Measurements from ENCODE around the gene TMEM229B.

The TMEM229B gene

GRCh38 chr14:67441256-67441655 lies 47.3 kb downstream of the TMEM229B start:
- no peak for DNase-seq (ENCODE audit: low read depth)
- H3K4me3 ChIP-seq (ENCODE audit: low read depth, low read length), result no peak overlapping the region
- no peak for TF ChIP-seq CTCF (IDR thresholded peaks at IDR 0.05; ENCODE audit: insufficient read depth, low read depth, low read length, missing control alignments)

- no peak for TF ChIP-seq CTCF (IDR thresholded peaks at IDR 0.05; ENCODE audit: insufficient read depth, low read depth, low read length, missing control alignments)
- no peak for DNase-seq (ENCODE audit: low read depth)
- no peak overlapping the region for H3K4me3 ChIP-seq (ENCODE audit: low read depth, low read length)
These were observed 48.0 kb downstream of the TMEM229B start for GRCh38 chr14:67440513-67440912.

GRCh38 chr14:67438969-67439368 lies 49.6 kb downstream of the TMEM229B start:
- H3K4me3 ChIP-seq (ENCODE audit: low read depth, low read length), result no peak overlapping the region
- no peak for DNase-seq (ENCODE audit: low read depth)
- no peak for TF ChIP-seq CTCF (IDR thresholded peaks at IDR 0.05; ENCODE audit: insufficient read depth, low read depth, low read length, missing control alignments)

GRCh38 chr14:67436006-67436866 lies 52.3 kb downstream of the TMEM229B start:
- no peak overlapping the region for H3K4me3 ChIP-seq (ENCODE audit: low read depth, low read length)
- no peak for TF ChIP-seq CTCF (IDR thresholded peaks at IDR 0.05; ENCODE audit: insufficient read depth, low read depth, low read length, missing control alignments)
- no peak for DNase-seq (ENCODE audit: low read depth)

GRCh38 chr14:67435603-67436002 lies 52.9 kb downstream of the TMEM229B start:
- DNase-seq (ENCODE audit: low read depth), result no peak
- no peak for TF ChIP-seq CTCF (IDR thresholded peaks at IDR 0.05; ENCODE audit: insufficient read depth, low read depth, low read length, missing control alignments)
- H3K4me3 ChIP-seq (ENCODE audit: low read depth, low read length), result no peak overlapping the region

- no peak for TF ChIP-seq CTCF (IDR thresholded peaks at IDR 0.05; ENCODE audit: insufficient read depth, low read depth, low read length, missing control alignments)
- H3K4me3 ChIP-seq (ENCODE audit: low read depth, low read length), result no peak overlapping the region
- no peak for DNase-seq (ENCODE audit: low read depth)
These were observed 56.4 kb downstream of the TMEM229B start for GRCh38 chr14:67432050-67432564.
